HepG2 (cell line): ENCODE results near the gene PSKH1. TPM values are rescaled to one million over a fixed set of nuclear protein-coding genes. Genes with fewer than 3 reads are reported as not detected.

Source experiments
- AKNA ChIP-seq: sonication (generic); formaldehyde crosslinking; IDR thresholded peaks from 2 replicates; pipeline ENCODE4 v1.4.0; 2020; ENCODE audit warnings: missing genetic modification reagents, borderline replicate concordance
- ATF7 ChIP-seq, 2 experiments: fragments of 450-650 bp in 1 of 2; sonication (generic) in 1 of 2; formaldehyde crosslinking in 1 of 2; IDR thresholded peaks; 2 replicates each; pipeline versions ENCODE4 v1.4.0 to v1.6.1; 2016 to 2020; ENCODE audit warnings: antibody characterized with exemption in 1 of 2, mild to moderate bottlenecking in 1 of 2, missing genetic modification reagents in 1 of 2
- GABPB1 ChIP-seq: IDR thresholded peaks from 2 replicates; pipeline ENCODE4 v1.6.1; 2016; ENCODE audit warnings: mild to moderate bottlenecking, missing genetic modification reagents, moderate library complexity, missing compliant biosample characterization
- HOXD1 ChIP-seq: sonication (generic); formaldehyde crosslinking; IDR thresholded peaks from 2 replicates; pipeline ENCODE4 v1.5.0; 2020; ENCODE audit warnings: missing genetic modification reagents
- KAT8 ChIP-seq: IDR thresholded peaks from 2 replicates; pipeline ENCODE4 v1.6.1; 2016; ENCODE audit warnings: missing genetic modification reagents, missing compliant biosample characterization
- KLF11 ChIP-seq: IDR thresholded peaks from 2 replicates; pipeline ENCODE4 v1.6.1; 2016; ENCODE audit warnings: missing compliant biosample characterization
- KLF15 ChIP-seq: sonication (generic); formaldehyde crosslinking; IDR thresholded peaks from 2 replicates; pipeline ENCODE4 v1.8.1; 2023; ENCODE audit warnings: borderline replicate concordance, mild to moderate bottlenecking, inconsistent platforms, missing genetic modification reagents, mixed read lengths
- NFATC3 ChIP-seq: sonication (generic); formaldehyde crosslinking; IDR thresholded peaks from 2 replicates; pipeline ENCODE4 v1.5.1; 2020; ENCODE audit warnings: mild to moderate bottlenecking, missing genetic modification reagents
- NR3C1 ChIP-seq: sonication (generic); formaldehyde crosslinking; IDR thresholded peaks from 2 replicates; pipeline ENCODE4 v1.4.0; 2020; ENCODE audit warnings: missing genetic modification reagents
- RCOR2 ChIP-seq: IDR thresholded peaks from 2 replicates; pipeline ENCODE4 v1.6.1; 2016; ENCODE audit warnings: missing biosample characterization, missing genetic modification reagents
- SIX1 ChIP-seq: sonication (generic); formaldehyde crosslinking; IDR thresholded peaks from 2 replicates; pipeline ENCODE4 v1.4.0; 2020; ENCODE audit warnings: missing genetic modification reagents, borderline replicate concordance
- TIGD3 ChIP-seq: sonication (generic); formaldehyde crosslinking; IDR thresholded peaks from 2 replicates; pipeline ENCODE4 v1.5.1; 2020; ENCODE audit warnings: mild to moderate bottlenecking, missing genetic modification reagents, borderline replicate concordance
- YEATS2 ChIP-seq: sonication (generic); formaldehyde crosslinking; IDR thresholded peaks from 2 replicates; pipeline ENCODE4 v1.4.0; 2020; ENCODE audit warnings: missing genetic modification reagents, borderline replicate concordance
- ZBTB7B ChIP-seq: sonication (generic); formaldehyde crosslinking; IDR thresholded peaks from 2 replicates; pipeline ENCODE4 v1.4.0; 2020; ENCODE audit warnings: missing genetic modification reagents
- ZMAT5 ChIP-seq: sonication (generic); formaldehyde crosslinking; IDR thresholded peaks from 2 replicates; pipeline ENCODE4 v1.5.0; 2020; ENCODE audit warnings: mild to moderate bottlenecking, low read depth, missing genetic modification reagents, borderline replicate concordance
- ZNF230 ChIP-seq: sonication (generic); formaldehyde crosslinking; IDR thresholded peaks from 2 replicates; pipeline ENCODE4 v1.4.0; 2020; ENCODE audit warnings: mild to moderate bottlenecking, missing genetic modification reagents
- ZNF343 ChIP-seq: sonication (generic); formaldehyde crosslinking; IDR thresholded peaks from 2 replicates; pipeline ENCODE4 v1.4.0; 2020; ENCODE audit warnings: mild to moderate bottlenecking, missing genetic modification reagents
- ZNF550 ChIP-seq: sonication (generic); formaldehyde crosslinking; IDR thresholded peaks from 2 replicates; pipeline ENCODE4 v1.4.0; 2020; ENCODE audit warnings: mild to moderate bottlenecking, missing genetic modification reagents, borderline replicate concordance
- ZNF580 ChIP-seq: IDR thresholded peaks from 2 replicates; pipeline ENCODE4 v1.6.1; 2016; ENCODE audit warnings: low read depth, borderline replicate concordance
- ZNF747 ChIP-seq: sonication (generic); formaldehyde crosslinking; IDR thresholded peaks from 2 replicates; pipeline ENCODE4 v1.8.1; 2023; ENCODE audit warnings: missing genetic modification reagents, mild to moderate bottlenecking, borderline replicate concordance
- ZNF766 ChIP-seq: sonication (generic); formaldehyde crosslinking; IDR thresholded peaks from 2 replicates; pipeline ENCODE4 v1.5.0; 2020; ENCODE audit warnings: missing genetic modification reagents, borderline replicate concordance
- polyA plus RNA-seq, 8 experiments: library from polyadenylated mRNA; depleted of rRNA in 3 of 8; stranded (reverse) in 7 of 8; unstranded in 1 of 8; fragments of >200 nt; fragmentation: Illumina TruSeq in 4 of 8; extraction: Trizol in 4 of 8; gene quantifications; 2 replicates each; pipeline versions ENCODE4 v1.2.1 to v1.2.3, GENCODE V29; 2011 to 2016; ENCODE audit warnings: low read depth in 4 of 8, missing spikeins in 1 of 8, mixed read lengths in 1 of 8; ENCODE audit not compliant: insufficient read depth in 1 of 8
- total RNA-seq, 5 experiments: library from RNA; depleted of rRNA; stranded (reverse); fragments of >200 nt; fragmentation: Illumina TruSeq; extraction: Trizol; gene quantifications; 2 replicates each; pipeline ENCODE4 v1.2.3, GENCODE V29; 2016; ENCODE audit warnings: low read depth in 1 of 5

The PSKH1 gene
- total and polyA plus RNA-seq, 2 of the 13 experiments (the other 11 are each of a cell fraction or from before 2014, with no cell fraction given): 8.4 to 19.1 TPM

- TF ChIP-seq ZNF230 (CRISPR knock-in tag) (no peak), ZNF550 (CRISPR knock-in tag) (no peak), HOXD1 (no peak), YEATS2 (CRISPR knock-in tag) (no peak), ZMAT5 (CRISPR knock-in tag) (no peak), ZNF343 (CRISPR knock-in tag) (no peak), TIGD3 (peak; percentile 67; the same call in 1 of the 2 replicates), ZNF580 (no peak), NFATC3 (CRISPR knock-in tag) (no peak), RCOR2 (CRISPR knock-in tag) (no peak), GABPB1 (CRISPR knock-in tag) (0 out of 2 replicates have a peak, but pooled peaks have one; percentile 4), KAT8 (CRISPR knock-in tag) (no peak), KLF11 (CRISPR knock-in tag) (0 out of 2 replicates have a peak, but pooled peaks have one; percentile 5), ZNF766 (CRISPR knock-in tag) (no peak), ZNF747 (CRISPR knock-in tag) (peak; percentile 61; the same call in 1 of the 2 replicates), ZBTB7B (0 out of 2 replicates have a peak, but pooled peaks have one; percentile 29), ATF7 (IDR thresholded peaks at IDR 0.05) (no peak), ATF7 (CRISPR knock-in tag; IDR thresholded peaks at IDR 0.05) (0 out of 2 replicates have a peak, but pooled peaks have one; percentile 60), NR3C1 (CRISPR knock-in tag) (no peak), KLF15 (CRISPR knock-in tag) (no peak), AKNA (CRISPR knock-in tag) (no peak), SIX1 (CRISPR knock-in tag) (no peak)
Measured at GRCh38 chr16:67966549-67967182, 73.6 kb downstream of the PSKH1 start (continued).
